Esophagus squamous epithelium (tissue), 5 donors: Measurements from ENCODE around the gene HEG1. TPM values are rescaled to one million over a fixed set of nuclear protein-coding genes. Genes with fewer than 3 reads are reported as not detected.

Source experiments
- DNase-seq: peaks from one replicate; lab custom pipeline; 2025; lab: John Stamatoyannopoulos, UW
- H3K27ac ChIP-seq, 4 donors: fragments of 200-600 bp; sonication (generic); one replicate each; pipeline ENCODE4 v1.5.1; 2016 to 2019; ENCODE audit warnings: mild to moderate bottlenecking in 1 of 4
- H3K27me3 ChIP-seq, 4 donors: fragments of 200-600 bp; sonication (generic); 1 replicate in 3 of 4; 2 replicates in 1 of 4; pipeline versions ENCODE4 v1.5.1 to v1.6.0; 2017 to 2021; ENCODE audit warnings: antibody characterized with exemption in 1 of 4
- H3K36me3 ChIP-seq, 3 donors: fragments of 200-600 bp; sonication (generic); one replicate each; pipeline ENCODE4 v1.5.1; 2016 to 2019
- H3K4me1 ChIP-seq, 3 donors: fragments of 200-600 bp; sonication (generic); one replicate each; pipeline ENCODE4 v1.5.1; 2017 to 2019
- H3K4me3 ChIP-seq, 4 donors: fragments of 200-600 bp; sonication (generic); 1 replicate in 3 of 4; 2 replicates in 1 of 4; pipeline ENCODE4 v1.5.1; 2016 to 2019; ENCODE audit warnings: mild to moderate bottlenecking in 2 of 4, moderate library complexity in 1 of 4
- H3K9me3 ChIP-seq, 3 donors: fragments of 200-600 bp; sonication (generic); one replicate each; pipeline ENCODE4 v1.5.1; 2016 to 2019
- POLR2A ChIP-seq, 4 donors: fragments of 450-650 bp; IDR thresholded peaks; one replicate each; pipeline ENCODE4 v1.6.1; 2017; ENCODE audit warnings: antibody characterized with exemption in 4 of 4, mild to moderate bottlenecking in 4 of 4, moderate library complexity in 3 of 4
- WGBS, 2 donors: methylation state at CpG; one replicate each; pipeline ENCODE4 v1.1.5; 2018; 5-methylcytosine and 5-hydroxymethylcytosine counted together
- intact Hi-C: fragments of 100-400 bp; cut with DNase I; formaldehyde crosslinking; loops from one replicate; pipeline ENCODE4 v1.15.0; 2022
- small RNA-seq, 4 donors: library from RNA; depleted of rRNA; stranded (forward); fragments of <200 nt; gene quantifications; one replicate each; pipeline ENCODE3, GENCODE V24; 2016
- total RNA-seq, 4 donors: library from RNA; depleted of rRNA; stranded (reverse); fragments of >200 nt; gene quantifications; one replicate each; pipeline ENCODE4 v1.1.0, GENCODE V29; 2016
- TF ChIP-seq, protein P1 (sequence below), 6 experiments: fragments of 450-650 bp in 4 of 6; fragments of 200-600 bp in 2 of 6; sonication (generic) in 2 of 6; IDR thresholded peaks; one replicate each; pipeline ENCODE4 v1.5.1; 2016 to 2019; ENCODE audit warnings: antibody characterized with exemption in 6 of 6, mild to moderate bottlenecking in 4 of 6, moderate library complexity in 4 of 6
- donor health status: DM: yes; HTN: yes; CAD: no.

HEG1 gene
- total RNA-seq, 4 donors from 2014 or later = 13.3 to 37.2 (median 22.5) TPM

DNA sequence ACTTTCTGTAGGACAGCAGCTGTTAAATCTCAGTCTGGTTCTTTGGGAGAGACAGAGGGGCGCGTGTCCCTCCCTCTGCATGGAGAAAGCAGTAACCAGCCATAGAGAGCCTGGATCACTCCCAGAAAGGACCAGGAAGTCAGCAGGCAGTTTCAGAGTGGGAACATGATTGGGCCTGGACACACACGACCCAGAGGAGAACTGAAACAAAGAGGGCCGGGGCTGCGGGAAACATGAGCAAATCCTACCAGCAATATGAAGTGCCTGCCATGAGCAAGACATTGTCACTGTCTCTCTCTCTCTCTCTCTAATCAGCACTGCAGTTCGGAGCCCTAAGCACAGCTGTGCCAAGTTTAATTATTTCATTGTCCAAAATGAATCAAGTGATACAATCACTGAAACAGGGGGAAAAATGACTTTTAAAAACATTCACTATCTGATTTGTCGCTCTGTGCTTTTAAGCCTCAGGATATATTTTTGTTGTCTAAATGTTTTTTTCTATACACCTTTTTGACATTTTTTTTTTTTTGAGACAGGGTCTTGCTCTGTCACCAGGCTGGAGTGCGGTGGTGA, 138.9 kb downstream of the HEG1 start:
- WGBS, 2 donors = 37 to 53% methylated on average over 8 of the region's 8 CpGs
- H3K36me3 ChIP-seq = no peaks in the 10 kb centered on the region
- no peak for DNase-seq
- H3K27ac ChIP-seq = no peak overlapping the region
- peaks cover 0 to 8% (median 0%) of the 10 kb centered on the region in 3 donors for H3K4me1 ChIP-seq
- H3K9me3 ChIP-seq = no peaks in the 10 kb centered on the region
- no peak overlapping the region for H3K4me3 ChIP-seq
- intact Hi-C loops = no loop called here
- no peak for TF ChIP-seq POLR2A (IDR thresholded peaks at IDR 0.05)
- TF ChIP-seq, protein P1, sequence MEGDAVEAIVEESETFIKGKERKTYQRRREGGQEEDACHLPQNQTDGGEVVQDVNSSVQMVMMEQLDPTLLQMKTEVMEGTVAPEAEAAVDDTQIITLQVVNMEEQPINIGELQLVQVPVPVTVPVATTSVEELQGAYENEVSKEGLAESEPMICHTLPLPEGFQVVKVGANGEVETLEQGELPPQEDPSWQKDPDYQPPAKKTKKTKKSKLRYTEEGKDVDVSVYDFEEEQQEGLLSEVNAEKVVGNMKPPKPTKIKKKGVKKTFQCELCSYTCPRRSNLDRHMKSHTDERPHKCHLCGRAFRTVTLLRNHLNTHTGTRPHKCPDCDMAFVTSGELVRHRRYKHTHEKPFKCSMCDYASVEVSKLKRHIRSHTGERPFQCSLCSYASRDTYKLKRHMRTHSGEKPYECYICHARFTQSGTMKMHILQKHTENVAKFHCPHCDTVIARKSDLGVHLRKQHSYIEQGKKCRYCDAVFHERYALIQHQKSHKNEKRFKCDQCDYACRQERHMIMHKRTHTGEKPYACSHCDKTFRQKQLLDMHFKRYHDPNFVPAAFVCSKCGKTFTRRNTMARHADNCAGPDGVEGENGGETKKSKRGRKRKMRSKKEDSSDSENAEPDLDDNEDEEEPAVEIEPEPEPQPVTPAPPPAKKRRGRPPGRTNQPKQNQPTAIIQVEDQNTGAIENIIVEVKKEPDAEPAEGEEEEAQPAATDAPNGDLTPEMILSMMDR (IDR thresholded peaks at IDR 0.05) = no peak
- peaks cover 0 to 4% (median 0%) of the 10 kb centered on the region in 4 donors for H3K27me3 ChIP-seq

Small RNAs within 50 kb of the gene (small RNA-seq; reads per million reads assigned to genes)
- gene RNA5SP137 = 0 reads per million in 4 donors

Other genes with a start within 250 kb of the HEG1 start
- gene ITGB5, start 168.6 kb downstream of the HEG1 start, total RNA-seq = 100 to 1,000 TPM in 1 of 4 donors, 10 to 100 TPM in 3; 68.4 to 114 (median 79.7) TPM
- gene MUC13, start 121.2 kb downstream of the HEG1 start, total RNA-seq = under 1 TPM in 1 of 4 donors, not detected in 3; 0.19 TPM
- 10 to 100 TPM in 3 of 4 donors, 1 to 10 TPM in 1; 9.9 to 15.9 (median 13.8) TPM for gene SLC12A8, start 156.8 kb upstream of the HEG1 start, total RNA-seq